GM19328 (cell line): ENCODE results near the gene TFB2M.

Source experiments
- ATAC-seq: cut with Tn5 transposase; IDR thresholded peaks from one replicate; pipeline ENCODE4 v1.9.1; 2021; ENCODE audit warnings: mild to moderate bottlenecking, moderate library complexity; ENCODE audit not compliant: unreplicated experiment

The TFB2M gene

DNA sequence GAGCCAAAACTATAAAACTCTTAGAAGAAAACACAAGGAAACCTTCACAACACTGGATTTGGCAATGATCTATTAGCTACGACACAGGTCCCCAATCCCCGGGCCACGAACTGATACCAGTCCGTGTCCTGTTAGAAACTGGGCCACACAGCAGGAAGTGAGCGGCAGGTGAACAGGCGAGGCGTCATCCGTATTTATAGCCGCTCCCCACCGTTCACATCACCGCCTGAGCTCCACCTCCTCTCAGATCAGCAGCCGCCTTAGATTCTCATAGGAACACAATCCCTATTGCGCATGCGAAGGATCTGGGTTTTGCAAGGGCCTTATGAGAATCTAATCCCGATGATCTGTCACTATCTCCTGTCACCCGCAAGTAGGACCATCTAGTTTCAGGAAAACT lies 11.9 kb downstream of the TFB2M start:
- ATAC-seq = no peak

DNA sequence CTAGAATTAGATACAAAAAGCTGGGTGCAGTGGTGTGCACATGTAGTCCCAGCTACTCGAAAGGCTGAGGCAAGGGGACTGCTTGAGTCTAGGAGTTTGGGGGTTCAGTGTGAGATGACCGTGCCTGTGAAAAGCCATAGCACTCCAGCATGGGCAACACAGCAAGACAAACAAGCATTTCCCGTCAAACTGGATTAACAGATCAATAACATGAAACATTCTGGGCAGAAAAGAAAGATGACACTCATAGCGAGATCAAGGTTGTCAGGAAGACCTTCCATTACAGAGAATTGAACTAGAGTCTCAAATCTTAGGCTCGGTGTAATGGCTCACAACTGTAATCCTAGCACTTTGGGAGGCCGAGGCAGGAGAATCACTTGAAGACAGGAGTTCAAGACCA lies 14.0 kb downstream of the TFB2M start:
- no peak for ATAC-seq

DNA sequence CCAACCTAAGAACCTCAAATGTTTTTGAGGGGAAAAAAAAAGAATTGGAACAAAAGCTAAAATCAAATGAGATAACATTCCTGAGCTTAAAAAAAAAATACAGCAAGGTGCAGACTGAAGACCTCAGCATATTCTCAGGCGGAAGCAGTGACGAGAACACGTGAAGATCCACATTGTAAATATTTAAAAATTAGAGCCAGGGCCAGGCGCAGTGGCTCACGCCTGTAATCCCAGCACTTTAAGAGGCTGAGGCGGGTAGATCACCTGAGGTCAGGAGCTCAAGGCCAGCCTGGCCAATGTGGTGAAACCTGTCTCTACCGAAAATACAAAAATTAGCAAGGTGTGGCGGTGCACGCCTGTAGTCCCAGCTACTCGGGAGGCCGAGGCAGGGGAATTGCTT lies 15.7 kb downstream of the TFB2M start:
- ATAC-seq = no peak

DNA sequence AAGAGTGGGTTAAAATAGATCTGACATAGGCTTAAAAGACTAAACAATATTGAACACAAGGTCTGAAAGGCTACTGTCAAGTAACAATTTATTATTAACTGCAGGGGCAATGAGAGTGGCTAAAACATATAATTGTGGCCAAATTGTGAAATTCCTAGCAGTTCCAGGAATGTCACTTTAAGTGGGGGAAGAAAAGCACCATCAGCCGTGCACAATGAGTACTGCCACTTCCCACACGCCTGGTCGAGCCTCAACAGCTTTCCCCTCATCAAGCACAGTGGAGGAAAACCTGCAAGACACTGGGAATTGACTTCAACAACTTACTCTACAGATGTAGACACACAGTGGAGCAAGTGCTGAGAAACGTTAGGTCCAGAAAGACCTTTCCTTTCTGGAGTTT lies 16.4 kb downstream of the TFB2M start:
- no peak for ATAC-seq

DNA sequence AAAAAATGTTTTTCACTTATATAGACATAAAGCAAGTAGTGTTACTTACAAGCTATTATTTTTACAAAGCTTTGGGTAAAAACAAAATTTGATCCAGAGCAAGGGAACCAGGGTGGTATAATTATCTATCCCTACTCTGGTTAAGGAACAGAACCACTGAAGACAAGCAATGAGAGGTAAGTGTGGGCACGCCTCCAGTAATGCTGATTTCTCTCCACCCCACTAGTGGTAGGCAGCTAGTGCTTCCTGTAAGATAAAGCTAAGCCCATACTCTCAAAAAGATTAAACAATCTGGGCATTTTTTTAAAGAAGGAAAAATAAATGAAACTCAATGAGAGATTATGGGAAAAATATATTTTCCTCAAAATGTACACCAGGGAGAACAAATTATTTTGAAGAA lies 22.1 kb downstream of the TFB2M start:
- no peak for ATAC-seq

DNA sequence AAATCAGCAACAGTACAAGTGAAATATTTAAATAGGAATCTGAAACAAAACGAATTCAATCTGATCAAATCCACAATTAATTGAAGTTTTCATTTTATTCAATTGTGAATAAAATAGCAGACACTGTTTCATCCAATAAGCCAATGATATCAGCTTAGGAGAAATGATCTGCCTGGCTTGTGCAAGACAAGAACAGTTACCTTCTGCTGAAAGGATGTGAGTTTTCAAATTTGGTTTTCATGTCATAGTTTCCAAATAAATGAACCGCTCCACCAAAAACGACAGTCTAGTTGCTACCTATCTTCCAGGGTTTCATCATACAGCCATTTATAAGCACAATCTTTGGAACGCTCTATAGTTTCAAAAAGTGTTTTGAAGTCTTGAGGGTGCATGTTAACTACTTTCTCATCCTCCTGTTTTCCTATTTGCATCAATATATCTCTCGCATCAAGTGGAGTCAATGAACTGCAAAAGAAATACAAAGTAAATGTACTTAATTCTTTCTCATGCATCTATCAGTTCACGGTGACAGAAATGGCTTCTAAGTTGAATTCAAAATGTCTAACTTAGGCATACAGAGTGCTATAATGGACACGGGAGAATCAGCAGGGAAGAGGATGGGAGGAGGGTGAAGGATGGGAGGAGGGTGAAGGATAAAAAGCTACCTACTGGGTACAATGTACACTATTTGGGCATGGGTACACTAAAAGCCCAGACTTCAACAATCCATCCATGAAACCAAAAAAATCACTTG lies 25.1 kb downstream of the TFB2M start:
- ATAC-seq = no peak

DNA sequence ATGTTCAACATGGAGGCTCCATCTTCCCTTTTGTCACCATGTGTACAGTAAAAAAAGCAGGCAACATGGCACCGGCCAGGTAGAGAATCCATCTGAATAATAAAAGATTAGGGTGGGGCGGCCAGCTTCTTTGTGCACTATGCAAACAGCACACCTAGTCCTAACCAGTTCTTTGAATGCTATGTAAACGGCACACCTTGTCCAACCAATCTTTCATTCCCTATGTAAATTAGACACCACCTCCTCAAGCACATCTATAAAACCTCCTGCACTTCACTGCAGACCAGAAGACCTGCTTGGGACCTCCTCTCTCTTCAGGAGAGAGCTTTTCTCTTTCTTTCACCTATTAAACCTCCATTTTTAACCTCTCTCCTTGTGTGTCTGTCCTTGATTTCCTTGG lies 28.2 kb downstream of the TFB2M start:
- ATAC-seq = no peak

DNA sequence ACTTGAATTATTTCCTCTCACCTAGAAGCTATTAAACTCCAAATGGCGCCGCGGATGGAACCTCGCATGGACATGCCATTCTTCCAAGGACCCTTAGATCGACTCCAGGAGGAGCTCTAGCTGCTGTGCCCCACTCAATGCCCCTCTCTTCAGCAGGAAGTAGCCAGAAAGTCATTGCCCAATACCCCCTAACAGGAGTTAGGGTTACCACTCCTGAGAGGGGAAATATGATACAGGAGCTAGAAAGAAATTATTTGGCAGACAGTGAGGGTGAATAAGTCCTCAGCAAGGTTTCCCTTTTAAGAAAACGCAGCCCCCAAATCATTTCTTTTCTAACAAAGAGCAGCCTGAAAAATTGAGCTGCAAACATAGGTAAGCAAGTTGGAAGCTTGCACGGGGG lies 28.6 kb downstream of the TFB2M start:
- no peak for ATAC-seq

DNA sequence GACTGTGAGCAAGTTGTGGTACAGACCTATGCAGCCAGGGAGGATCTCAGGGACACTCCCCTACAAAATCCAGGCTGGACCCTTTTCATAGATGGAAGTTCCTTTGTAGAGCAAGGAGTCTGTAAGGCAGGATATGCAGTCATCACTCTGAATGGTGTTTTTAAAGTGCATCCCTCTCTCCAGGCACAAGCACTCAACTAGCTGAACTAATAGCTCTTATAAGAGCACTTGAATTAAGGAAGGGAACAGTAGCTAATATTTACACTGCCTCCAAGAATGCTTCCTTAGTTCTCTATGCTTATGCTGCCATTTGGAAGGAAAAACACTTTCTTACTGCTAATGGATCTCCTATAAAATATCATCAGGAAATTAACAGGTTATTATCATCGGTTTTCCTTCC lies 31.9 kb downstream of the TFB2M start:
- ATAC-seq = no peak

DNA sequence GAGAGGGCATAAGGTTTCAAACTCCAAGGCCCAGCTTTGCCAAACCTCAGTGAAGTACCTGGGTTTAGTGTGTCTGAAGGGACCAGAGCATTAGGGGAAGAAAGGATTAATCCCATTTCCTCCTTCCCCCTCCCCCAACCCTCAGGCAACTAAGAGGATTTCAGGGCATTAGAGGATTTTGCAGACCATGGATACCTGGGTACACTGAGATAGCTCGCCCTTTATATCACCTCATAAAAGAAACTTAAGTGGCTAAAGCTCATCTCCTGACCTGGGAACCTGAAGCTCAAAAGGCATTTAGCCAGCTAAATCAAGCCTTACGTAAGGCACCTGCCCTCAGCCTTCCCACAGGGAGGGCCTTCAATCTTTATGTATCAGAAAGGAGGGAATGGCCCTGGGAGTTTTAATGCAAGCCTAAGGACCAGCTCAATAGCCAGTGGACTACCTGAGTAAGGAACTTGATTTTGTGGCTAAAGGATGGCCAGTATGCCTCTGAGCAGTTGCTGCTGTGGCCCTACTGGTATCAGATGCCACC lies 32.6 kb downstream of the TFB2M start:
- no peak for ATAC-seq

DNA sequence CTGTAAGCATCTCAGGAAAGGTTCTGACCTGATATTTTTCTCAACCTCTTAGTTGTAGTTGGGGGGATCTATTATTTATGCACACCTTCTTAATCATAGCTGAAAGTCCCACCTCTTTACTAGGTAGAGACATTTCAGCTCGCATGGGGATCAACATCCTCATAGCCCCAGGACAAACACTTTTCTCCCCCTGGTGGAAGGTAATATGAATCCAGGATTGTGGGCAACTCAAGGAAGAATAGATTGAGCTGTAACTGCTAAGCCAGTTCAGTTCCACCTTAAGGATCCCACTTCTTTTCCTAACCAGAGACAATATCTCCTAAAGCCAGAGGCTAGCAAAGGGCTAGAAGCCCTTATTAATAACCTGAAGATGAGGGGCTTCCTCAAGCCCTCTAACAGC lies 33.5 kb downstream of the TFB2M start:
- no peak for ATAC-seq

DNA sequence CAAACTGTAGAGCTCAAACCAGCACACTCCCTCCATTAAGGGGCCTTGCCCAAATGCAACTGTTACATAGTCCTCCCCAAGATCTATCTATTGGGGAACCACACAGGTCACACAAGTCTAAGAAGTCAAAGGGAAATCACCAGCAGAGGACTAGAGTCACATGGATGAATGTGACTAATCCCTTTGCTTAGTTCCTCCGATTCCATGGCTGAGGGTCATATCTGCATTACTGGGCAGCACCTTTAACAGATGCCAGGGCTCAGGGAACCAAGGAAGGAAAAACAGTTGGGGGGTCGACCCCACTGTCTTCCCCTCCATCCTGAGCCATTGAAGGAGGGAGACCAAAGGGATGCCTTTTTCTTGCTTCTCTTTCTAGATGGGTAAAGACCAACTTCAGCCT lies 35.6 kb downstream of the TFB2M start:
- no peak for ATAC-seq

DNA sequence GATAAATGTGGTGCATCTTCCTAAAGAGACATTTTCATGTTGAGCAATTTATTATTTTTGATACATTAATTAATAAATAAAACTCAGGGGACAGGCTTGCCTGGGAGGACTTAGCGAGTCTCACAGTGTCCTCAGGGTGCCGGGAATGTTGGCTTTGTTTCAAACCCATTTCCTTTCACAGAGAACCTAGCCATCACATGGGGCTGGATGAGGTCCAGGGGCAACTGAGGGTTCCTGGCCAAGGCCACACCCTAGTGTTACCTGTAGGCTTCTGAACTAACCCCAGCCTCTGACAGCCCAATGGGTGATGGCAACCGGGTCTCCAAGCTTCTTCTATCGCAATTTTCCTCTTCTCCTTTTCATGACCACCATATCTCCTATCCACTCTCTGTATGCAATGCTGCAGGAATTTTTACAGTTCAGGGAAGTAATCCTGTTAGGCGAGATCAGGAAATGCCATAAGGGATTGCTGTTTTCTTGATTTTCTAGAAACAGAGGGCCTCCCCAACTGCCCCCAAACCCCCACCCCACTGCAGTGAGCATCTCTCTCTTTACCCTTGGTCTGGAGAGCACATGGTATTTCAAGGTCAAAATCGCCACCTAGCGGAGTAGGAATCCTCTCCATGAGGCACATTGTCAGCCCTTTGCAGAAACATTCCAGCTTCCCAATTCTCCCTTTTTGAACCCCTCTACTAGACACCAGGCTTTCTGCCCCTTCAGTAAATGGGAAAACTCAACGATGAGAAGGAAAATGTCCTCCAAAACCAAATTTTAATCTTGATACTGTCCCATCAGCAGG lies 36.9 kb downstream of the TFB2M start:
- ATAC-seq = no peak

DNA sequence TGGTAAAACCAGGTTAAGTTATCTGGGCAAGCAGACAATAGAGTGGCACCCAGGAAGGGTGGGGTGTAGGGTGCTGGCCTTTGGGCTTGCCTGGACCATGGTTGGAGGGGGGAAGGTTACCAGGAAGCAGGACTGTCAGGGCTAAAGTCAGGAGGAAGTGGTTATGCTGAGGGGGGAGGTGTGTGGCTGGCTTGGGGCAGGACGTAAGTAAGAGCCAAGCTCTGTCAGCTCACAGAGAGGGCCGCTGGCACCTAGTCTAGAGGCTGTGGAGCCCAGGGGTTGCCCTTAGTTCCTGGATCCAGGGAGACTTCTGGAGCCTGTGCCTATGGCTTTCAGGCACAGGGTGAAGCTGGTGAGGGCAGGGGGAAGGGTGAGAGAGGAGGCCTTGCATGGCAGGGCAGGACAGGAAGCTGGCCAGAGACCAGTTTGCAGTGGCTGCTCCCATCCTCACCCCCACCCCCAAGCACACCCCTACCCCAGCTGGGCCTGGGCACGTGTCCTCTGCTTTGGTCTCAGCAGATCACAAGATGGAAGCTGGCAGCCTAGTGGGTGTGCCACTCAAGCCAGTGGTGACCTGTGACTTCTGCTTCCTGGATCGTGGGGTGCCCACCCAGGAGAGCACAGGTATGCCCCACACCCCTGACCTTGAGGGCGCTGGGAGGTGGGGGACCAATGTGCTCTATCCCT lies 38.5 kb downstream of the TFB2M start:
- ATAC-seq = no peak

DNA sequence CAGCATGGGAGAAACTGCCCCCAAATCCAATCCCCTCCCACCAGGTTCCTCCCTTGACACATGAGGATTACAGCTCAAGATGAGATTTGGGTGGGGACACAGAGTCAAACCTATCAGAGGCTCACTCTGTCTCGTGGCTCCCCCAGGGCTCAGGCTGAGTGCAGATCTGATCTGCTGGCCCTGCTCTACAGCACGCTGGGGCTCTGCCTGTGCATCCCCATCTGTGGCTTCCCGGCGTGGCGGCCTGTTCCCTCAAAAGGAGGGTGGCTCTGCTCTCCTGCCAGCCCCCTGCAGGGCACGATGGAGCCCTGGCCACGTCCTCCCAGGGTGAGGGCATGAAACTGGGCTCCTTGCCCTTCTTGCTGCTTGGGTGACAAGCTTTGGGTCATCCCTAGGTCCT lies 39.1 kb downstream of the TFB2M start:
- ATAC-seq = no peak

DNA sequence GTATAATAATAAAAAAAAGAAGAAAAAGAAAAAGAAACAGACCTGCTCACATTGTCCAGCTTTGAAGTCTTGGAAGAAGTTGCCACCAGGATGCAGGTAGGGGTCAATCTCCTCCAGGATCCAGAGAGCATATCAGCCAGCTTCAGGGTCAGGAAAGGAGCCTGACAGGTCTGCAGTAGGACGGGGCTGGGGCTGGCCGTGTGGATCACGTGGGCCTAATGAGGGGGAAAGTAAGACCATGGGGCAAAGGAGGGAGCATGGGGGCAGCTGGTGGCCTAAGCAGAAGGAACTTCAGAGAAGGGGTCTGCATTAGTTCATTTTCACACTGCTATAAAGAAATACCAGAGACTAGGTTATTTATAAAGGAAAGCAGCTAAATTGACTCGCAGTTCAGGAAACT lies 39.7 kb downstream of the TFB2M start:
- no peak for ATAC-seq

DNA sequence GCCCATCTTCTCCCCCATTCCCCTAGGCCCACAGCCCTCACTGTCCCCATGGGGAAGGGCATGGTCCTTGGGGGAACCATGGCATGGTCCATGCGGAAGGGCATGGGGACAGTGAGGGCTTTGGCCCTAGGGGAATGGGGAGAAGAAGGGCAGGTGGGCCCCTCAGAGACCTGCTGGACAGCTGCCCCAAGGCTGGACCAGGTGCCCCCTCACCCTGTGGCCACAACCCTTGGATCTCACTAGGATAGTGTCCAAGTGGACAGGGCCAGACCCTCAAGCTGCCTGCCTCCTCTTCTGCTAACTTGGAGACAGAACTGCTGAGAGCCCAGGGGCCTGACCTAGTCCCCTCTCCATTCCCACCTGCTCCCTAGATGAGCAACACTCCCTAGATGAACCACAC lies 46.5 kb downstream of the TFB2M start:
- ATAC-seq = no peak

DNA sequence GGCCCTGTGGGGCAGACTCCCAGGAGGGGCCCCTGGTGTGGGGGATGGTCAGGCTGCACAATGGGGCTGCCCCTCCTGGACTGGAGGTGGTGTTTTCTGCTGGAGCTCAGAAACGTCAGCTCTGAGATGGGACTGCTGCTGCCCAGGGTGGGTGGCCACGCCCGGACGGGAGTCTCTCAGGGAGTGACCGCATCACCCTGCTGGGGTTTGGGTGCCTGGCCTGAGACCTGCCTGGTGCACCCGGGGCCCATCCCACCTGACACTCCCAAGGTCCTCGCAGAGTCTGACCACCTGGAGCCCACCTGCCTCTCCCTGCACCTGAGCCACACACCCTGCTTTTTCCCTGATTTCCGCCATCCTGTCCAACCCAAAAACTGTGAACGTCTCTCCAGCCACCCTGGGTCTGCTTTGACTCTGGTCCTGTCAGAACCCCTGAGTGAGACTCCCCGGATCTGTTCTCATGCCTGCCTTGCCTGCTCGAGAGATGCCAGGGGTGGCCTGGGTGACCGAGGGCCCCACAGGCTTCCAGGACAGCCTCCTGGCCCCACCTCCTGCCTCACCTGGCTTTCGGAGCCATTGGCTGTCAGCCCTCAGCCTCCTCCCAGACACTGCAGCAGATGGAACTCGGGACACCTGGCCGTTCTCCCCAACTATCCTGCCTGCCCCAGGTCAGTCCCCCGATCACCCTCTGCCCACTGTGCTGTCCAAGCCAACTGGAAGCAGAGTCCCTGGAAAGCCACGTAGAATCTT lies 47.4 kb downstream of the TFB2M start:
- ATAC-seq = no peak

DNA sequence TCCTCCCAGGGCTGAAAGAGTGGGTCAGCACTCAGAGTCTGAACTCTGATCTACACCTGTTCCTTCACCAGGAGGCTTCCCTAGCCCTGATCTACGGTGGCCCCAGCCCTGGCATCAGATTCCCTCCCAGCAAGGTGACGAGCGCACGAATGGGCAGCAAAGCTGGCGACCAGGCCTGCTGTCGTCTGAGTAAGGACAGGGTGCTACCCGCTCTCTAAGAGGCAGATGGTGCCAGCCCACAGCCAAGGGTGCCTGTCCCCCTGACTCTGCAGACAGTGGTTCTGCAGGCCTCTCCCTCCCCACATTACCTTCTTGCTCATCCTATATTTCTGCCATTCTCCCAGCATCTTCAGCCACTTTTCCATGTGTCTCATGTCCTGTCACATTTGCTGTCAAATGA lies 48.7 kb downstream of the TFB2M start:
- no peak for ATAC-seq

DNA sequence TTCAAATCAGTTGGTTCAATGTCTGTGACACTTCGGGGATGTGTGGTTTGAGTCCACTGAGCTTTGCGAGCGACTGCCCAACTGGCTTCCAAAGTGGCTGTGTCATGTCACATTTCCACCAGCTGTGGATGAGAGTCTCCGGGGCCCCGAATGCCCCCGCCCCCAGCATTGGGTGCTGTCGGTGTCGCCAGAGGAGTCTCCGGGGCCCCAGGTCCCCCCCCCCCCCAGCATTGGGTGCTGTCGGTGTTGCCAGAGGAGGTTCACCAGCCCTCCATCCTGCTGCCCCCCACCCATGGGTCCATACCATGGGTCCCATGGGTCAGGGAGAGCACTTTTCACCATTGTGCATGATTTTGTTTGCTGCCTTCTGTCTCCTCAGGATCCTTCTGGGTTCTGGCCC lies 49.9 kb downstream of the TFB2M start:
- ATAC-seq = no peak

DNA sequence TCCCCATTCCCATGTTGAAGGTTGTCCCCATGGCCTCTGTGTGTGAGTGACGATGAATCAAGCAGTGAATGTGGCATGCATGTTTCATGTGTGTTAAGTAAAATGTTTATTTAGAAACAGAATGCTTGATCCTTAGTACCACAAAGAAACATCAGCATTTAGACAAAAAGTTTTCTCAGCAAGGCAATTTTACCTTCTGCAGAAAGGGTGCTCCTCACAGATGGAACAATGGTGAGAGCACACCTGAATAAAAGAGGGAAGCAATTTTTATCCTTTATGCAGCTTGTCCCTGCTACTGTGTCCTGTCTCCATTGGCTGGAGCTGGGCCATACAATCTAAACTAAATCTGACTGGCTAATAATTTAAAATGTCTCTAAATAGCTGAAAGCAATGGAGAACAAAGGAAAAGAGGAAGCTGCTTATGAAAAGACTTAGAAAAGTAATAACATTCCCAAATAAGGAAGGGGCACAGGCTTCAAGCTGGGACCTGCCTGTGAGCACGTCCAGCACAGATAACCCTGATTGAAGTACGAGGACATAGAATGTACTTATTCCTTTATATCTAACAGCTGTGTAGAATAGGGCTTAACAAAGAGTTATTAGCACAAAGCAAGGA lies 50.6 kb downstream of the TFB2M start:
- no peak for ATAC-seq
